ENCODE data around the gene TMPRSS12. TPM values are rescaled to one million over a fixed set of nuclear protein-coding genes. Genes with fewer than 3 reads are reported as not detected.

The TMPRSS12 gene
- total and polyA plus RNA-seq, 2 donors (not counting 1 experiment from before 2014, with no cell fraction given), result not detected

GRCh38 chr12:50936821-50937530, 94.2 kb downstream of the TMPRSS12 start:
- Histone ChIP-seq H3K9me3 (ENCODE audit: control insufficient read depth, insufficient read depth, low read depth, low read length) (no peaks in the 10 kb centered on the region), H3K4me1 (ENCODE audit: control insufficient read depth, extremely low read depth, insufficient read depth, low read length) (peaks cover 5% of the 10 kb centered on the region), H3K4me3 (replicated peaks in 1 of 4; ENCODE audit: control extremely low read depth in 1 of 4, insufficient read depth in 1 of 4, low read depth in 3 of 4, low read length in 4 of 4) (no peak overlapping the region), H3K36me3 (ENCODE audit: control insufficient read depth, insufficient read depth, low read length) (no peaks in the 10 kb centered on the region), H2AFZ (ENCODE audit: low read length) (no peak overlapping the region), H3K4me2 (ENCODE audit: extremely low read depth, insufficient read depth, low read length) (no peak overlapping the region), H4K20me1 (ENCODE audit: control insufficient read depth, extremely low read depth, insufficient read depth, low read length) (no peaks in the 10 kb centered on the region), H3K79me2 (ENCODE audit: control insufficient read depth, insufficient read depth, low read length) (no peaks in the 10 kb centered on the region), H3K27ac (ENCODE audit: insufficient read depth, low read length) (no peak overlapping the region), H3K9ac (ENCODE audit: insufficient read depth, low read length) (no peak overlapping the region), H3K27me3 (ENCODE audit: control insufficient read depth, insufficient read depth, low read length) (no peaks in the 10 kb centered on the region)
- DNase-seq (ENCODE audit: low read depth in 2 of 2), result no peak
- TF ChIP-seq CTCF (conservative IDR thresholded peaks at IDR 0.05 in 1 of 2, IDR thresholded peaks at IDR 0.05 in 1 of 2; ENCODE audit: low read depth in 1 of 2, low read length in 2 of 2) (no peak), EZH2 (IDR thresholded peaks at IDR 0.05; ENCODE audit: low read length, missing control alignments) (no peak)

Other genes with a start within 250 kb of the TMPRSS12 start
- 36.0 and 44.8 TPM in 2 replicates for gene ATF1, start 78.8 kb upstream of the TMPRSS12 start, total RNA-seq
- 40.6 and 41.7 TPM in 2 replicates for gene ATF1, start 78.8 kb upstream of the TMPRSS12 start, polyA plus RNA-seq
- not detected in 2 replicates for gene HIGD1C, start 109.6 kb downstream of the TMPRSS12 start, total RNA-seq
- gene HIGD1C, start 109.6 kb downstream of the TMPRSS12 start, polyA plus RNA-seq, result not detected in 2 replicates
- gene SLC11A2, start 183.5 kb downstream of the TMPRSS12 start, total RNA-seq, result 57.5 and 75.0 TPM in 2 replicates
- gene SLC11A2, start 183.5 kb downstream of the TMPRSS12 start, polyA plus RNA-seq, result 38.6 and 39.3 TPM in 2 replicates
- 59.9 and 61.4 TPM in 2 replicates for gene LETMD1, start 205.4 kb downstream of the TMPRSS12 start, total RNA-seq
- gene LETMD1, start 205.4 kb downstream of the TMPRSS12 start, polyA plus RNA-seq, result 38.1 and 45.9 TPM in 2 replicates
- gene CSRNP2, start 240.7 kb downstream of the TMPRSS12 start, total RNA-seq, result 15.7 and 19.8 TPM in 2 replicates
- 16.5 and 21.4 TPM in 2 replicates for gene CSRNP2, start 240.7 kb downstream of the TMPRSS12 start, polyA plus RNA-seq